GM21390 (cell line): ENCODE data around the gene DEDD2.

ENCODE experiments used
- ATAC-seq: cut with Tn5 transposase; IDR thresholded peaks from one replicate; pipeline ENCODE4 v1.9.1; 2021; ENCODE audit not compliant: unreplicated experiment

The DEDD2 gene

GRCh38 chr19:42150911-42151361 lies 66.5 kb downstream of the DEDD2 start:
- ATAC-seq = no peak

DNA sequence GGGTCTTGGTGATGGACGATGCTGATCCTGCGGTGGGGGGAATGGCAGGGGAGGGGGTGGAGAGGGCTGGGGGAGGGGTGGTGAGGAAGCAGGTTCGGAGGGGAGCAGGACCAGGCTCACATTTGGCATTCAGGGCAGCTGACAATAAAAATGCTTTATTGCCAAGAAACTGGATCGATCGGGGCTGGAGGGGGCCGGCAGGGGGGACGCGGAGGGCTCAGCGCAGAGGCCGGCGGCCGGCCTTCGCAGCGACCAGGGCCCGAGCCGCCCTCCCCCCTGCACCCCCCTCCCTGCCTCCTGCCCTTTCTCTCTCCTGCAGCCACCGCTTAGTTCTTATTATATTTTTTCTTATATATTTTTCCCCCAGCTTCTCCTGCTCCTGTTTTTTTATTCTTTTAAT lies 67.1 kb downstream of the DEDD2 start:
- ATAC-seq = no peak

GRCh38 chr19:42149447-42150202 lies 67.9 kb downstream of the DEDD2 start:
- no peak for ATAC-seq
